GM19328 (cell line): ENCODE results near the gene HAS3.
"Not testable (repeated sequence)": the region's sequence is repeated elsewhere in the genome, so short reads cannot be mapped to it uniquely, and the experiment has no call there.

Experiments used
- ATAC-seq: cut with Tn5 transposase; IDR thresholded peaks from one replicate; pipeline ENCODE4 v1.9.1; 2021; ENCODE audit warnings: mild to moderate bottlenecking, moderate library complexity; ENCODE audit not compliant: unreplicated experiment

Gene HAS3, protein sequence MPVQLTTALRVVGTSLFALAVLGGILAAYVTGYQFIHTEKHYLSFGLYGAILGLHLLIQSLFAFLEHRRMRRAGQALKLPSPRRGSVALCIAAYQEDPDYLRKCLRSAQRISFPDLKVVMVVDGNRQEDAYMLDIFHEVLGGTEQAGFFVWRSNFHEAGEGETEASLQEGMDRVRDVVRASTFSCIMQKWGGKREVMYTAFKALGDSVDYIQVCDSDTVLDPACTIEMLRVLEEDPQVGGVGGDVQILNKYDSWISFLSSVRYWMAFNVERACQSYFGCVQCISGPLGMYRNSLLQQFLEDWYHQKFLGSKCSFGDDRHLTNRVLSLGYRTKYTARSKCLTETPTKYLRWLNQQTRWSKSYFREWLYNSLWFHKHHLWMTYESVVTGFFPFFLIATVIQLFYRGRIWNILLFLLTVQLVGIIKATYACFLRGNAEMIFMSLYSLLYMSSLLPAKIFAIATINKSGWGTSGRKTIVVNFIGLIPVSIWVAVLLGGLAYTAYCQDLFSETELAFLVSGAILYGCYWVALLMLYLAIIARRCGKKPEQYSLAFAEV

DNA sequence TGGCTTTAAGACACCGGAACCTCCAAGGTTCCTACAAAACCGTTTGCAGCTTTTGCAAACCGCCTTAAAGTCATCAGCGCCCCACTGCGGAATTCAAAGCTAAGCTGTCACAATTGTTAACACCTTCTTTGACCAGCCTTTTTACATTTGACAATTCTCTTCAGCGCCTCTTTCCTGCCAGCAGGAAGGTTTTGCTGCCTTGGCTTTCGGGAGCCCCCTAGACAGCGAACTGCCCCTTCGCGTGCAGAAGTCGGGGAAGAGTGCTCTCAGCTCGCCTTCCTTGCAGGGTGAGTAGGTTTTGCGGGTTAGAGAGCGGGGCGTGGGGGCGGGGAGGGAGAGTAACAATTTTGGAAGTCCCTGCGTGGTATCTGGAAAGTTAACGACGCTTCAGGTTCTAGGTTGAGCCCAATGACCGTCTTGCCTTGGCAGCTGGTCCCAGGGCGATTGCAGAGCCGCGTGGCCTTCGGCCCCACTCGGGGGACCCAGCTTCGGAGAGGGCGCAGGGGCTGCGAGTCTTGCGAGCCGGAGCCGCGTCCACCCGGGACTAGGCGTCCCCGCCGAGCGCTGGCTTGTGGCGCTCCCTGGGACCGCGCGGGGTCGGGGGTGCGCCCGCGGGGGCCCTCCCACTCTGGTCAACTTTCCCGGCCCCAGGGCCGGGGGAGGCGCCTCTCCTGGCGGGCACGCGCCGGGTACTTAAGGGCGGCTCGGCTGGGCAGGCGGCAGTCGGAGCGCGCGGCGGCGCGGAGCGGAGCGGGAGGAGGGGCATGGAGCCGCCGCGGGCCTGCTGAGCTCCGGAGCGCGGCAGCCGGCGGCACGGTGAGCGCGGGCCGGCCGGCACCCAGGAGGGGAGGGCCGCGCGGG lies at the start of gene HAS3:
HAS3 (plus strand) TSS at position 153 of the 861 bp plus-strand sequence. CDS start 3,743 bp downstream, outside the sequence.
- ATAC-seq = no peak

DNA sequence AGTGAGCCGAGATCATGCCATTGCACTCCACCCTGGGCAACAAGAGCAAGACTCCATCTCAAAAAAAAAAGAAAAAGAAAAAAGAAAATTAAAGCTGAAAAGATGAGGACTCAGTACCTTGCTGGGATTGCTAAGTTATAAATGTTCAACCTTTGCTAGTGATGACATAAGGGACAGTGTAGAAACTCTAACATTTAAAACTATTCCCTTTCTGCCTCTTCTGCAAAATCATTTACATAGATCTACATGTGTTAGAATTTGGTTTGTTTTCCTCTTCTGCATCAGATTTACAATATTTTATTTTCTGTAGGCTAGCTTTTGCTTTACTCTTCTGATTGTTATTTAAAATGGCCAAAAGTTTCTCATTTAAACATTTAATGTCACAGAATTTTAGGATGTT lies 49.5 kb upstream of the HAS3 start:
- ATAC-seq = no peak

DNA sequence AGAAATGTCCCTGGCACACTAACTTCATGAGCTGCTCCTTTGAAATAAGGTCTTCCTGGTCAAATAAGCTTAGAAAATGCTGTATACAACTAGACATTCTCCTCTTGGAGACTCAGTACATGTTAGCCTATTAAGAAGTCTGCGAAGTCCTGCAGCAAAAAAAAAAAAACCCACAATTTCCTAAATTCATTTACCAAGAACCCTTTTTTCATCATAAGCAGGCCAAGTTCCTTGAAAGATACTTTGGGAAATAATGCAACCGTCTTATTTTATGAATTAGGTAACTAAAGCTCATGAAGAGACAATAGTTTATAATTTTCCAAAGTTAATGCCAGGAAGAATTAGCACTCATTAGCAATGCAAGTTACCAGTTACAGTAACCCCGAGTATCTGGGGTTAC lies 49.0 kb upstream of the HAS3 start:
- ATAC-seq = no peak

DNA sequence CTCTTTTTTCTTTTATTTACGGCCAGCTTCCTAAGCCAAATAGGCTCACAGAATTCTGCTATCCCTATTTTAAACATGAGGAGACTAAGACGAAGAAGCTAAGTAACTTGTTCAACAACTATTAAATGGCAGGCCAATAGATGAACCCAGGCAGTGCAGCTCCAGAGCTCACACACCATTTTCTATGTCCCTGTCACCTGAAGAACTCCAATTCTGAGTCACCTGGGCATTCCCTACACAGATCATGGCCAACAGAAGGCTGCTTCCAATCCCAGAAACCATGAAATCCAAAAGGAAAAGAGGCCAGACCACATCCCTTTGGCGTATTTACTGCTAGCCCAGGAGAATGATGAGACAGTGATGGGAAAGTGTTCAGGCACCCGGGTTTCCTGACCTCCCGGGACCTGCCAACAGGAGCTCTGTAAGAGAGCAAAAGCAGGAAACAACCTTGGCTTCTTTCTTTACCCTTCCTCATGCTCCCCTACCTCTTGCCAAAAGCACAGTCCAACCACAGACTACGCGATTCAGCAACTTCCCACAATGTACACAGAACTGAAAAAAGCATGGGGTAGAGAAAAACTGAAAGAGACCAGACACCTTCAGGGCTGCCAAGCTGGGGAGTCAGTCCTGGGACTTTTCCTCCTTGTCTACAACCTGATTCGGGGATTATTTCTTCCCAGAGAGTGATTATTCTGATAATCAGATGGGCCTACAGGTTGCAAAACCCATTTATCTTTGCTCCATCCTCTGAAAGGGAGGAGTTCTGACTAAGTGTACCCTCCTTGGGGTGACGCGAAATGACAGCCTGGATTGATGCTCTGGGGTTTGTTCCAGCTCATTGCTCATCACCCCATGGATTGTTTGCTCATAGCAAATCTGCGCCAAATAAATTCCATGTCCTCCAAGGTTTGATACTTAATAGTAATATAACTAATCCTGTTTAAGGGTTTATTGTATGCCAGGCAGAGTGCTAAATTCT lies 47.8 kb upstream of the HAS3 start:
- ATAC-seq = no peak

DNA sequence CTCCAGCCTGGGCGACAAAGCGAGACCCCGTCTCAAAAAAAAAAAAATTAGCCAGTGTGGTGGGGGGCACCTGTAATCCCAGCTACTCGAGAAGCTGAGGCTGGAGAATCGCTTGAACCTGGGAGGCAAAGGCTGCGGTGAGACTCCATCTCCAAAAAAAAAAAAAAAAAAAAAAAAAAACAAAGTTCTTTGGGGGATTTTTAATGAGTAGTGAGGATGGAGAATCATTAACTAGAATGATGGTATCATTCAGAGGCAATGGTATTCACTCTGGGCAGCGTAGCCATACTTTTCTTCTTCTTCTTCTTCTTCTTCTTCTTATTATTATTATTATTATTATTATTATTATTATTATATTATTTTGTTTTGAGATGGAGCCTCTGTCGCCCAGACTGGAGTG lies 42.0 kb upstream of the HAS3 start:
- ATAC-seq = not testable (repeated sequence)

DNA sequence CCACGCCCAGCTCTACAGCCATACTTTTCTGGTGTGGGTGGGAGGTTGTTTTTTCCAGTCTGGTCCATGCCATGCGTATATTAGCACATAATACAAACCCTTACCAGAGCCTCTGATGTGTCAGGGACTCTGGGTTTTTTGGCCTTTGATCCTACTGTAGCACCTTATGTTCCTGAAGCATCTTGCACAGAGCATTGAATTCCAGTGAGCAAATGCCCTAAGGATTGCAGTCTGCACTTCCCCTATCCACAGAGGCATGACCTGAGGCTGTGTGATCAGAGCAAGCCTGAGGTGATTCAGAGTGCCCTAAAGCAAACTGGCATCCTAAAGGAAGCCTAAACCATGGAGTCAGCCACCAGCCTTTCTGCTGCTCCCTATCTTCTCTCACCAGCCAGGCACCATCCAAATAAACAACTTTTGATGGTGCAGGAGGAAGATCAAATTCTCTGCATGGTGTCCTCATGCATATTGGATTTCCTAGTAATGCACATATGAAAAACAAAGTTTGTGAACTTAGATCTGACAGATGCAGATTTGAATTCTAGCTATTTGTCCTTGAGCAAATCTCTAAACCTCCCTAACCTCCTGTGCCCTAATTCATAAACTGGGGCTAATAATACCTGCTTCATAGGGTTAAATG lies 41.2 kb upstream of the HAS3 start:
- ATAC-seq = no peak

DNA sequence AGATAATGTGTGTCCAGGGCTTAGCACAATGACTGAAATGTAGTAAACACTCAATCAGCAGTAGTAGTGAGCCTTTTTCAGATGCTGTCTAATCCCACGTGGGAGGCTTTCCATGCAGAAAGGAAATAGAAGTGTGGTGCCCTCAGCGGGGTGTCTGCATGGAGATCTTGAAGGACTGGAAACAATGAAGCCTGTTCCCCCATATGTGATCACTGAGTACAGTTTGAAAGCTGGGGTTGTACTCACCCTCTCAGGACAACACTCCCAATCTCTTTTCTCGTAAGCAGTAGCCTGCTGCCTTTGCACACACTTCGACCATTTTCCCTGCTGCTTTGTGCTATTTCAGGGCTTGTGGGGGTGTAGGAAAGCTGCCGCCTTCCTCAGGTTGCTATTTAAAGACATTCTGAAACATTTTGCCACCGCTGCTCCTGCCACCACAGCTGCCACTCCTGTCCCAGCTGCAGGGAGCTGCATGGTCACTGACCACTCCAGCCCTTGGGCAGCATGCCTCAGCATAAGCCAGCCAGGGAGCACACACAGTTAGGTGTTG lies 40.6 kb upstream of the HAS3 start:
- ATAC-seq = no peak

DNA sequence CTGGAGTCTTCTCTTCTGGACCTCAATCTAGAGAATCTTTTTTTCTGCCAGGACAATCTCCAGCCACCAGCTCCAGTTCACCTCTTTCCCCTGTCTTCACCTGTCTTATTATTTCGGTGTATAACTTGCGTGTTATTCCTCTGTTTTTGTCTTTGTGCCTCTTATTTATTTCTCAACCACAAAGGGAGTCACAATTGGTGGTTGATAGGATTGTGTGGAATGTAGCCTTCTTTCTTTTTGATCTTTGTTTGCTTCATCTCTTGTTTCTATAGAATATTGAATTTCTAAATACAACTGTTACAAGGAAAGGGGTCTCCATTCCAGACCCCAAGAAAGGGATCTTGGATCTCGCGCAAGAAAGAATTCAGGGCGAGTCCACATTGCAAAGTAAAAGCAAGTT lies 35.9 kb upstream of the HAS3 start:
- ATAC-seq = no peak

DNA sequence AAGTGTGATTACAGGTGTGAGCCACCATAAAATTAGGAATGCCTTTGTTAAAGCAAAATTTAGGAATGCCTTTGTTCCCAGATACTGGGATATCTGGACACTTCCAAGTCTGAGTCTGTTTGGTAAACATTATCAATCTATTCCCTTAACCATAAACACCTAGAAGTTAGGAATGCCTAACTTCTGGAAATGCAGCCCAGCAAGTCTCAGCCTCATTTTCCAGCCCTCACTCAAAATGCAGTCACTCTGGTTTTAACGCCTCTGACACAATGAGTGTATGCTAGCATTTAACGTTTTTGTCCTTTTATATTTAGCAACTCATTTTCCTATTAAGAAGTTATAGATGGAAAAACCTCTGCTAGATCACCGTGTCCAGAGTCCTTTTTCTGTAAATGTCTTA lies 34.4 kb upstream of the HAS3 start:
- ATAC-seq = no peak

DNA sequence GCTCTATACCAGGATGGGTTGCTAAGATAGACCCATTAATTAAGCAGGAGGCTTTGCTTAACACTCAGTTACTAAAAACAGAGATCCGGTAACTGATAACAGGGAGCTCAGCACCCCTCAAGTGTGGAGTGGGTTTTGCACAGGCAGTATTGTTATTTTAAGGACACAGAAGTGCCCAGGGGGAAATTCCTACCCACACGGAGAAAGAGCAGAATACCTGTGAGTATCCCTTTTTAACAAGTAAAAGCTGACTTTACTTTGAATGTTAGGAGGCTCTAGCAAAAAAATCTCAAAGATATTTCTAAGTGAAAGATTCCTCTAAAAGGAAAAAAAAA lies 32.8 kb upstream of the HAS3 start:
- no peak for ATAC-seq

DNA sequence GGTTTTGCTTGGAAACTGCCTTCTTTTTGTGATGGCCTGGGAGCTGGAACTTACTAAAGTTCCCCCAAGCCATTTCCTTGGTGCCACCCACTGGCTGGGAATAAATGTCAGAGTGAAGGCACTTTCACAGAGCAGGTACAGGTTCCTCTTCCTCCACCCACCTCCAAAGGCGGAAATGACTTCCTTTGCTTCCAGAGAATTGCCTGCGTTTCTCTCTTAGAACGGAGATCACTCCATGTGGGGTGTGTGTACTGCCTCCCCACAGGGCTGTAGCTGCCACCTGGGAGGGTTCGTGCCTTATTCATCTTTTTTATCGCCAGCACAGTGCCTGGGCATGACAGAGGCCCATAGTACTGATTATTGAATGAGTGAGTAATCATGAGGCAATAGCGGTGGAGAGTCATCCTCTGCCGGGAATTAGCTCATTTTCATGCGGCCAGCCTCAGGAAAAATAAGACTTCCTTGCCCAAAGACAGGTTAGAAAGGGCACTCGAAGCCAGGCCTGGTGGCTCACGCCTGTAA lies 32.2 kb upstream of the HAS3 start:
- ATAC-seq = no peak

DNA sequence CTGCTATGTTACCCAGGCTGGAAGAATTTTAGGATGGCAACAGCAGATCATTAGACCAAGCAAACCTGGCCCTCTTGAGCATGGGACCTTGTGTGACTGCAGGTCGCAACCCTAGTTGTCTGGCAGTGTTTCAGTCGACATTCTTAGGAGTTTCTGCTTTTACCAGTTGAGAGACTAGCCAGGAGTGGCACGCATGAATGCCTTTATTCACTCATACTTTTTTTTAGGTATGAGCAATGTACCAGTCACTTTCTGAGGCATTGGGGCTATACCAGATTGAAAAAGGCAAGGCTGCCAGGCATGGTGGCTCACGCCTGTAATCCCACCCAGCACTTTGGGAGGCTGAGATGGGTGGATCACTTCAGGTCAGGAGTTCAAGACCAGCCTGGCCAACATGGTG lies 28.2 kb upstream of the HAS3 start:
- ATAC-seq = no peak

DNA sequence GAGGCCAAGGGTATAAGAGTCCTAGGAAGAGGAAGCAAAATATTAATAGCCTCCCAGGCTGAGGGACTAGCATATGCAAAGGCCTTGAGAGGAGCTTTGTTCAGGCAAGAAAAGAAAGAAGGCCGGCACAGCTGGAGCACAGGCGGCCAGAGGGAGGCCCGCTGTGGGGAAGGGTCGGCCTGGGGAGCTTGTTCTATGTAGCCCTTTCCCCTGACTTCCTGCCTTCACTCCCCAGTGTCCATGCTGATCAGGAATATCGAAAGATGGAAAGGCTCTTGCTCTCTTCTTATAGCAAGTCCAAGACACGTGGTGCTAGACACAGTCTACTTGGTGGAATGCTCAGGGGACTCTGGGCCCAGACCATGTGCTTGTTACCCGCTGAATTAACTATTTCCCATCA lies 27.4 kb upstream of the HAS3 start:
- ATAC-seq = no peak

DNA sequence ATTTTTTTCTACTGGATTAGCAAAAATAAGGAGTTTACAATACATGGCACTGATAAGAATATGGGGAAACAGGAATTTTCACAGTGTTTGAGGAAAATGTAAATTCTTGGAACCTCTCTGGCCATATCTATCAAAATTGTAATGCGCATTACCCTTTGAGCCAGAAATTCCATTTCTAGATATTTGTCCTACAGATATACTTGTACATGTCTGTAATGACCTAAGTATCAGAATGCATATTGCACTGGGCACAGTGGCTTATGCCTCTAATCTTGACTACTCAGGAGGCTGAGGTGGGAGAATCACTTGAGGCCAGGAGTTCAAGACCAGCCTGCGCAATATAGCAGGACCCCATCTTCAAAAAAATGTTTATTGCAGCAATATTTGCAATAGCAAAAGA lies 25.8 kb upstream of the HAS3 start:
- no peak for ATAC-seq

DNA sequence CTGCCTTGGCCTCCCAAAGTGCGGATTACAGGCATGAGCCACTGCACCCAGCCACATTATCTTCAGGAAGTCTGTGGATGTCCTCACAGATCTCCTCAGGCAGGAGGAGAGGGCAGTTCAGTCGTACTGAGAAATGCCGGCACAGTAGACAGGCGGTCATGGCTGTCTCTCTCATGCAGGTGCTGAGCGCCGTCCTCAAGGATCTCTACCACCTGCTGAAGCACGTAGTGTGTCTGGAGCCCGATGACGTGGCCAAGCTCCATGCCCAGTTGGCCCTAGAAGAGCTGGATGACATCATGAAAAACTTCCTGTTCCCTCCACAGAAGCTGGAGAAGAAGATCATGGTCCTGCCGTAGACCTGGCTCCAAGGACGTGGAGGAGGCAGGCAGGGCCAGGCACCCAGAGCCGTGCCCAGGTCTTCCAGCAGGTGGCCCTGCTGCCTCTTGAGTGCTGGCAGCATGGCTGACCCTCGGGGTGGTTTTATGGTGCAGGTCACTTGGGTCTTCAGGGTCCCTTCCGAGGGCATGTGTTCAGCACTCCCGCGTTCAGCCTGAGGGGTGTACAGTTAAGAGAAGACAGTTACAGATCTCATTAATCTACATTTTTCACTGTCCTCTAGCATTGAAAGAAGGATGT lies 22.0 kb upstream of the HAS3 start:
- no peak for ATAC-seq

DNA sequence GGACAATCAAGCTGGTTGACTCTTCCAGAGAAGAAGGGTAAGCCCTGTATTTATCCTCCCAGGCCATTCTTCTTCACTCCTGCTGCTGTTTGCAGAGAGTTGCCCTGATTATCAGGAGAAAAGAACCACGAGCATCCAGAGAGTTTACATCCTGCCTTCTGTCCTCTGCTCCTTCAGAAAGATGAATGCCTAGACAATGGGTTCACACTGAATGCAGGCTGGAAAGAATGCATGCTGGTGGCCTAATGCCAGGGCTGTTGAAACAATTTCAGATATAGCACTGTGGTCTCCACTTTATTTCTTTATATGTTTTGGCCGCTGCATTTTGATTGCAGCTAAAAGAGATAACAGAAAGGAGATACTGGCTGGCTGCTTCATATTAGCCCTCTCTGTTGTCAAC lies 21.2 kb upstream of the HAS3 start:
- no peak for ATAC-seq

DNA sequence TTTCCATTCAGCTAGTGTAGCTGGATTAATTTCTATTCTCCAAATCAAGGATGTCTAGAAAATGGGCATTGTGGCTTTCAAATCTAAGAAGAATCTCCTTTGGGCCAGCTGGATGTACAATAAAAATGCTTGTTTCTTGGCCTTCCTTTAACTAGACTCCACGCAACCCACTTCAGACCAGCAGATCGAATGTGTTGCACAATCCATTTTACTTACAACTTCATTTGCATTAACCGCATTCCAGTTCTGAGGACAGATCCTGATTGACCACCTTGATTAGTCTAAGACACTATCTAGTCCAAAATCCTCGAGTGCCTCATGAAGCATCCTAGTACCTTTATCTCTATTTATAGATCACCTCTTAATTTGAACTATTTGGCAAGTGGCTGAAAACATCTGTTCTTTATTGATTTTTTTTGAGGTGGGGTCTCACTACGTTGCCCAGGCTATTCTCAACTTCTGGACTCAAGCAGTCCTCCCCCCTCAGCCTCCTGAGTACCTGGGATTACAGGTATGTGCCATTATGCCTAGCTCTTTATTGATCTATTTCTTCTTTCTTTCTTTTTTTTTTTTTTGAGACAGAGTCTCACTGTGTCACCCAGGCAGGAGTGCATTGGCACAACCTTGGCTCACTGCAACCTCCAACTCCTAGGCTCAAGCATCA lies 20.3 kb upstream of the HAS3 start:
- ATAC-seq = no peak

DNA sequence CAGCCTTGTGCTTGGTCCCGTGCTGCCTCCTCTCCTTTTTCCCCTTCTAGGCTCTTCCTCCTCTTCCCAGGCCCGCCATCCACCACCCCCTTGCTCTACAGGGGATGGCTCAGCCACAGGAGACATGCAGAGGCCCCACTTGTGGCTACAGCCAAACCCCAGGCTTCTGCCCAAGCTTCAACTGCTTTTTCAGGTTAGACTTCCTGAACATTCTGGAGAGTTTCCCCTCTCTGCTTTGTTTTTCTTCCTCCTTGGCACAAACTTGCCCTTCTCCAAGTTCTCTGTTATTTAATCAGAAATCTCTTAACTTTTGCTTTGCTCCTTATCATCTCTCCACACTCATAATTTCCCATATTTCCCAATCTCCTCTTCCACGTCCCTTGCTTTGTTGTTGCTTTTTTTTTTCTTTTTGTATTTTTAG lies 18.3 kb upstream of the HAS3 start:
- ATAC-seq = no peak

DNA sequence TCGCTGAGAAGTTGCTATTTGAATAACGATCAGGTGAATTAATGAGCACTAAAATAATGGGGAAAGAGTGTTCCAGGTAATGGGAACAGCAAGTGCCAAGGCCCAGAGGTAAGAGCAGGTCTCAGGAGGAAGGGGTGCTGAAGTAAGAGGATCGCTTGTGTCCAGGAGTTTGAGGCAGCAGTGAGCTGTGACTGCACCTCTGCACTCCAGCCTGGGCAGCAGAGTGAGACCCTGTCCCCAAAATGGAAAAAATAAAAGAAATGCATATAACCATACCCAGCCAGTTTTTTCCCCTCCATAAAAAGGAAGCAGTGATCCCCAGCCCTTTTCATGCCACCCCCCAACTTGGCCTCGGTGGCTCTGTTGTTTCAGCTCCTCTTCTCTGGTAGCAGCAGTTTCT lies 16.8 kb upstream of the HAS3 start:
- ATAC-seq = no peak
